GOT3 (cell line): ENCODE results near the gene MROH2A.
"Not testable (repeated sequence)": the region's sequence is repeated elsewhere in the genome, so short reads cannot be mapped to it uniquely, and the experiment has no call there.

Source experiments
- DNase-seq: peaks from one replicate; lab custom pipeline; 2025; ENCODE audit warnings: mixed read lengths; lab: John Stamatoyannopoulos, UW

MROH2A gene, protein sequence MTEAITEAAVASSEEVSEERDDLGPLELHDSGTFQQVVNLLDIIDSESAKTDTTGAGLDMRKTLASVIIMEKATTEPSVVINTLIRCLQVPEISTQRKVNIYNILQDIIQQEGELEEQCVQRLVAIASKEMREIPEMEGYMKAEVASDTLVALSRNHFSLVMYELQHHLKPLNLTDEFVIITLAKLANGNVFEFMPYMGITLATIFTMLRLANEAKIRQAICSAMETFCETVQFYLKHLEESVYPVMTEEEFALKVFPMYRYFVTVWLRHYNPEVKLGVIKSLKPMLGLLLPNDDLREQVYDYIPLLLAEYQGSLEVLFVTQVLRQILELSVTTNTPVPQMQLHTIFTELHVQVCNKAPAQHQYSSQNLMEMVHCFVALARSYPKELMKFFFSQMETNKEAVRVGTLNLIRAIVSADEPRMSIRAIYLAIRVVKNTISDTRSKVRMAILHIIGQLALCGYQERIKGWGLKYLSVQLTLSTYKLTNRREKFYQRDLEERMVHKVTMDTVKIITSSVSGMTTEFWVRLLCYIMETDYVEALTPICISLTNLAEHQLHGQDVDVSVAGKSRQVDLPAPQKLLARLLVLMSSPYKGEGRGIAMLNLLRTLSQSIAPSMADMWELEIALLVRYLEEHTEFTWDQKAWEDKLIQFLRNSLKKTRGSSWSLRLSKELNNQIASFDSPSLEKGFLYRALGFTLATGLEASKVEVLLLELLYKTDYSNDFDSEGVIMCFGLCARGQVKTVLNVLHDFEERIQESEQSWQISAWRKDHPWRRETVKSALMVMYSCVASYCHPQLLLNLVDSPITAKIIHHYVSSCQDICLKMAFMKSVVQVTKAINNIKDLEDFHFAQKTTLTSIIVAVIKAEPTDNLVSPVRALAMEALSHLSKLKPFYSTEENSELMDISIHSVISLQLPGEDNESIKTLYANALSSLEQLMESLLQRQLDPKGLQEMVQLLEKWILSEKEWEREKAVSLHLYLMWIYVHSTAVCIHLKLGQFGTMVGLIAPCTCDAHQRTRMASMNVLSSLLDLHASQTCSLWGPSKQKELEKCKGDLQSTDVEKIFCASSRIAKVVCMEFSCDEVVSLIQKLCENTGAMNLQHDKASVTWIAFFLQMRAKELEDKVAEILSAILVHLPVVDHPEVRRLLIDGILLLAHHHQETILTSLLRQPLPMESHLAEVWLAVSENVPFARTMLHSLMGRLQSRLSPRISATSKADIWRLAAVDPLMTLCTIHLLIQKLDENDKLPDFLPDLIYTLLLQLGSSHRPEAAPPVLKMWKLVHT (N-terminal part only)

DNA sequence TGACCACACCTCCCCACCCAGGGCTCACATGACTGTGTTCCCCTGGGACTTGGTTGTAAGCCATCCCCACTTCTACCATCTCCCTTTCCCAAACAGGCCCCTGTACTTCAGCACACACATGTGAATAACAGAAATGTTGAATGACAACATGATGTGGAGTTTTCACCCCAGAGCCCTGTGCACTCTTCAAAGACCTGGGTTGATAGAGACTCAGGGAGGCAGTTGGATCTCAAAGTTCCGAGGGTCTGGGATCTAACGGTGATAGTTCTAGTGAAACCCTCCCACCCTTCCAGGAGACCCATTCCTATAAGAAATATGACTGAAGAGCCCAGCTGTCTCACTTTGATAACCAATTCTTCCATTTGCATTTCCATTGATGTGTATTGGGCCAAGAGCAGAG is at the start of gene MROH2A:
Gene MROH2A, plus strand, starts transcription at position 301 of the 400 bp plus-strand sequence. CDS start 1,029 bp downstream, outside the sequence.
- DNase-seq: no peak

DNA sequence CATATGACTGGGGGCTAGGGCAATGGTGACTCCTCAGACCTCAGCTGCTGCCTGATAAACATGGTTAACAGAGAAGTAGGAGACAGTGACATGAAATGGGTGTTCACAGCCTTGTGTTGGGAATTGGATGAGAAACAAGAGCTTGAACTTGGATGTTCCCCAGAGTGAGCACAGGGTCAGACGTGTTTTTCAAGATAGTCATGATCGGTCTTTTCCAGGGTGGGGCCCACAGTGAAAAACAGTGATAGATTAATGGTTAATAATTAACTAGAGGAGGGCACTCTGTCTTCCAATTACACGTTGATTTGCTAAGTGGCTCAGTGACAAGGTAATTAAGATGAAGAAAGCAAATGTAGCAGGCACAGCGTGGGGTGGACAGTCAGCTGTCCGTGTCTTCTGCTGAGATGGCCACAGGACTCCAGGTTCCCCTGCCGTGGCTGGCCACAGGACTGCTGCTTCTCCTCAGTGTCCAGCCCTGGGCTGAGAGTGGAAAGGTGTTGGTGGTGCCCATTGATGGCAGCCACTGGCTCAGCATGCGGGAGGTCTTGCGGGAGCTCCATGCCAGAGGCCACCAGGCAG is 49.3 kb upstream of the MROH2A start, which contains the start of gene UGT1A3:
Gene UGT1A3, plus strand, starts transcription at position 320 of the 579 bp plus-strand sequence. Its CDS starts 85 bp downstream, at position 405.
- DNase-seq: no peak

DNA sequence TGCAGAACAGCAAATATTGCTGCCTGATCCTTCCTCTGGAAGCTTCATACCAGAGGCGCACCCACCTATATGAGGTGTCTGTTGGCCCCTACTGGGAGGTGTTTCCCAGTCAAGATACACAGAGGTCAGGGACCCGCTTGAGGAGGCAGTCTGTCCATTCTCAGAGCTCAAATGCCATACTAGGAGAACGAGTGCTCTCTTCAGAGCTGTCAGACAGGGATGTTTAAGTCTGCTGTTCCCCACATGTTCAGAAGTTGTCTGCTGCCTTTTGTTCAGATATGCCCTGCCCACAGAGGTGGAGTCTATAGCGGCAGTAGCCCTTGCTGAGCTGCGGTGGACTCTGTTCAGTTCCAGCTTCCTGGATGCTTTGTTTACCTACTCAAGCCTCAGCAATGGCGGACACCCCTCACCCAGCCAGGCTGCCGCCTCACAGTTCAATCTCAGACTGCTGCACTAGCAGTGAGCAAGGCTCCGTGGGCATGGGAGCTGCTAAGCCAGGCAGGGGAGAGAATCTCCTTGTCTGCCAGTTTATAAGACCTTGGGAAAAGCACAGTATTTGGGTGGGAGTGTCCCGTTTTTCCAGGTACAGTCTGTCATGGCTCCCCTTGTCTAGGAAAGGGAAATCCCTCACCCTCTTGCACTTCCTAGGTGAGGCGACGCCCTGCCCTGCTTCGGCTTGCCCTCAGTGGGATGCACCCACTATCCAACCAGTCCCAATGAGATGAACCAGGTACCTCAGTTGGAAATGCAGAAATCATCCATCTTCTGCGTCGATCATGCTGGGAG is 41.1 kb upstream of the MROH2A start:
- DNase-seq: not testable (repeated sequence)

DNA sequence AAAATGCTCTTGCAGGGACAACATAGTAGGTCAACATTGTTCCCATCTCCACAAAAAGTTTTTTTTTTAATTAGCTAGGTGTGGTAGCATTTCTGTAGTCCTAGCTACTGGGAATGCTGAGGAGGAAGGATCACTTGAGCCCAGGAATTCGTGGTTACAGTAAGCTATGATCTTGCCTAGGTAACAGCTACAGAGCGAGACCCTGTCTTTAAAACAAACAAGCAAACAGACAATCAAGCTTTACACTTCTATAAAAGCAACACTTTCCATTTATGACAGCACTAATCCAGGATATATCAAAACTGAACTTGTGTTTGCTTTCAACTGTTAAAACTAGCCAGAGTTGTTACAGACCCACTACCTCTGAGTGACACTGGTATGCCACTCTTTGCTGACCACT is 37.3 kb upstream of the MROH2A start:
- no peak for DNase-seq

DNA sequence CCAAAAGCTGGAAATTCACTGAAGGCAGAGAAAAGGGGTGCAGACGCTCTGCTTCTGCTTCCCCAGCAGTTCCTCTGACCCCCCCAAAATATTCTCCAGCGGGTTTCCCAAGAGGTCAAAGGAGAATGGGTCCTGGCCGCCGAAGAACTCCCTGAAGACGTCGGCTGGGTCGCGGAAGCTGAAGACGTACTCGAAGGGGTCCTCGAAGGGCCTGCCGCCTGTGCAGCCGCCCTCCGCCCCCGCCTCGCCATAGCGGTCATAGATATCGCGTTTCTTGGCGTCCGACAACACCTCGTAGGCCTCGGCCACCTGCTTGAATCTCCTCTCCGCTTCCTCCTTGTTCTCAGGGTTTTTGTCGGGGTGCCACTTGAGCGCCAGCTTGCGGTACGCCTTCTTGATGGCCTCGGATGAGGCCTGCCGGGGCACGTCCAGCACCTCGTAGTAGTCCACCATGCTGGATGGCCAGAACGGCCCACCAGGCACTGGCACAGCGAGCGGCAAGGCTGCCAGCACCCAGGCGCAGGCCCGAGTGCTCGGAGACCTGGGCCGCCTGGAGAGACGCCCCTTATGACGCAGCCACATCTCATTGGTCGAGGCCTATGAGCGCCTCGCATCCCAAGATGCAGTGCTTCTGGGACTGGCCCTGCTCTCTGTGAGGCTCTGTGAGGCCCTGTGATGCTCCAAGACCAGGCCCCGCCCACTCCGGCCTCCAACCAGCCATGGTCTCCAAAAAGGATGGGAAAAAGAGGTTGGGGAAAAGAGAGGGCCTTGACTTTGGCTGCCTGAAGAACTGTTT is 34.5 kb upstream of the MROH2A start:
- no peak for DNase-seq

DNA sequence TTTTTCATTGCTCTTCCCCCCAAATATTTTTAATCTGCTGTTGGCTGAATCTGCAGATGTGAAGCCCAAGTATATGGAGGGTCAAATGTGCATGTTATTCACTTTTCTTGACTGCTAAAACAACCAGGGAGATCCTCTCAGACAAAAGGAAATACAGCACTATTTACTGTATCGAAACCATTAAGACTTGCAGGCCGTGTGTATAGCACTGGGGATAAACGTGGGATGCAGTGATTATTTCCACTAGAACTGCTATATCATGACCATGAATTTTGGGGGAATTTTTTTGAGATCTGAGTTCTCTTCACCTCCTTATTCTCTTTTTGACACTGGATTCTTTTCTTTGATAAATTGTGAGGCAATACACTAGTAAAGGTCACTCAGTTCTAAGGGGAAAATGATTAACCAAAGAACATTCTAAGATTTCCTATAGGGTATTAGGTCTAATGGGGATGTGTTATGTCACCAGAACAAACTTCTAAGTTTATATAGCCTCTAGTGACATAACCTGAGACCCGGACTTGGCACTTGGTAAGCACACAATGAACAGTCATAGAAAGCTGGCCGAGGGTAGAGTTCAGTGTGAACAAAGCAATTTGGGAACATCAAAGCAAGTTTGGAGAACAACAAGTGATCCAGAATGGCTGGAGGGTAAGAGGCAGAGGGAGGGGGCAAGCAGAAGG is 32.9 kb upstream of the MROH2A start:
- no peak for DNase-seq

DNA sequence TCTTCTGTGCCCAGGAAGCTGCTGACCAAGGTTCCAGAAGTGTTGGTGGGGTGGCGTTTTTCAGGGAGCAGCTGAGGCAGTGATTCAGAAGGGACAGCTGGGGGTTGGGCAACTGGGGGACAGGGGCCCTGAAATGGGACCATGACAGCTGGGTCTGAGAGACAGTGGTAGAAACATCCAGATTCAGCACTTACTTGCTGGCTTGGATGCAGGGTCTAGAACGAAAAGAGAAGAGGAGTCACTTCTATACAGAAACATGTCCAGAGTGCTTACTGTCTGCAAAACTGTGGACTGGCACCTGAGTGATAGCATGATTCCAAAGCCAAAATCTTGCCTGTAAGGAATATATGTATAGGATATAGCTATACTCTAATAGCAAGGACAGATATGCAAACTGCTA is 32.3 kb upstream of the MROH2A start:
- DNase-seq: not testable (repeated sequence)

DNA sequence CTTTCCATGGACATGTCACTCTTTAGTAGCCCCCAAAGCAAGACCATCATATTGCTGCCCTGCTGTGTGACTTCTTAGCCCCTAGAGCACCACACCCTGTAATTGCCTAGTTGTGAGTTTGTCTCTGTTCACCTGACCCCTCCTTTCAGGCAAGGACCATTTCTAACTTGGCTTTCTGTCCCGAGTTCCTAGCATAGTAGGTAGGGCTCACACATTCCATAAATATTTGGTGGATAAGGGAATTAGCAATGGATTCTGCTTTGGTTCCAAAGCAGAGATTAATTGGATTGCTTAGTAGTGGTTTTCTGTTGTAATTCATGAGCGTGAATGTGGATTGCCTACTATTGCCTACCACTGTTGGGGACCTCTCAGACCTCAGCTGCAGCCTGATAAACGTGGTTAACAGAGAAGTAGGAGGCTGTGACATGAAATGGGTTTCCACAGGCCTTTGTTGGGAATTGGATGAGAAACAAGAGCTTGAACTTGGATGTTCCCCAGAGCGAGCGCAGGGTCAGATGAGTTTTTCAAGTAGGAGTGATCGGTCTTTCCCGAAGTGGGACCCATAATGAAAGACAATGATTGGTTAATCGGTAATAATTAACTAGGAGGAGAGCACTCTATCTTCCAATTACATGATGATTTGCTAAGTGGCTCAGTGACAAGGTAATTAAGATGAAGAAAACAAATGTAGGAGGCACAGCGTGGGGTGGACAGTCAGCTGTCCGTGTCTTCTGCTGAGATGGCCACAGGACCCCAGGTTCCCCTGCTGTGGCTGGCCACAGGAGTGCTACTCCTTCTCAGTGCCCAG is 31.5 kb upstream of the MROH2A start:
- DNase-seq: no peak

DNA sequence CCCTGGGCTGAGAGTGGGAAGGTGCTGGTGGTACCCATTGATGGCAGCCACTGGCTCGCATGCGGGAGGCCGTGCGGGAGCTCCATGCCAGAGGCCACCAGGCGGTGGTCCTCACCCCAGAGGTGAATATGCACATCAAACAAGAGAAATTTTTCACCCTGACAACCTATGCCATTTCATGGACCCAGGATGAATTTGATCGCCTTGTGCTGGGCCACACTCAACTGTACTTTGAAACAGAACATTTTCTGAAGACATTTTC is 30.9 kb upstream of the MROH2A start:
- DNase-seq: no peak

DNA sequence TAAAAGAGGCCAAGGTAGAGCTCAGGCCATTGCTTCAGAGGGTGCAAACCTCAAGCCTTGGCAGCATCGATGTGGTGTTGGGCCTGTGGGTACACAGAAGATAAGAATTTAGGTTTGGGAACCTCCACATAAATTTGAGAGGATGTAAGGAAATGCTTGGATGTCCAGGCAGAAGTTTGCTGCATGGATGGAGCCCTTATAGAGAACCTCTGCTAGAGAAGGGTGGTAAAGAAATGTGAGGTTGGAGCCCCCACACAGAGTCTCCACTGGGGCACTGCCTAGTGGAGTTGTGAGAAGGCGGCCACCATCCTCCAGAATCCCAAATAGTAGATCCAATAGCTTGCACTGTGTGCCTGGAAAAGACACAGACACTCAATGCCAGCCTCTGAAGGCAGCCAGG is 27.4 kb upstream of the MROH2A start:
- DNase-seq: not testable (repeated sequence)

DNA sequence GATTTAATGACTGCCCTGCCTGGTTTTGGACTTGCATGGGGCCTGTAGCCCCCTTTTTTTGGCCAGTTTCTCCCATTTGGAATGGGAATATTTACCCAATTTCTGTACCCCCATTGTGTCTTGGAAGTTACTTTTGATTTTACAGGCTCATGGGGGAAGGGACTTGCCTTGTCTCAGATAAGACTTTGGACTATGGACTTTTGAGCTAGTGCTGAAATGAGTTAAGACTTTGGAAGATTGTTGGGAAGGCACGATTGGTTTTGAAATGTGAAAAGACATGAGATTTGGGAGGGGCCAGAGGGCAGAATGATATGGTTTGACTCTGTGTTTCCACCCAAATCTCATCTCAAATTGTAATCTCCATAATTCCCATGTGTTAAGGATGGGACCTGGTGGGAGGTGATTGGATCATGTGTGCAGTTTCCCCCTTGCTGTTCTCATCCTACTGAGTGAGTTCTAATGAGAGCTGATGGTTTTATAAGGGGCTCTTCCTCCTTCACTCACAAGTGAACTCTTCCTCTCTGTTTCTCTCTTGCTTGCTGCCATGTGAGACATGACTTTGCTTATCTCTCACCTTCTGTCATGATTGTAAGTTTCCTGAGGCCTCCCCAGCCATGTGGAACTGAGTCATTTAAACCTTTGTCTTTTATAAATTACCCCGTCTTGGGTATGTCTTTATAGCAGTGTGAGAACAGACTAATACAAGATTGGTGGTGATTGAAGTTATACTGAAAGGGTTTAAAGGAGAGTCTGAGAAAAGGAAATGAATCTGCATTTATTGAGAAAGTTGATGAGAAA is 26.7 kb upstream of the MROH2A start:
- not testable (repeated sequence) for DNase-seq

DNA sequence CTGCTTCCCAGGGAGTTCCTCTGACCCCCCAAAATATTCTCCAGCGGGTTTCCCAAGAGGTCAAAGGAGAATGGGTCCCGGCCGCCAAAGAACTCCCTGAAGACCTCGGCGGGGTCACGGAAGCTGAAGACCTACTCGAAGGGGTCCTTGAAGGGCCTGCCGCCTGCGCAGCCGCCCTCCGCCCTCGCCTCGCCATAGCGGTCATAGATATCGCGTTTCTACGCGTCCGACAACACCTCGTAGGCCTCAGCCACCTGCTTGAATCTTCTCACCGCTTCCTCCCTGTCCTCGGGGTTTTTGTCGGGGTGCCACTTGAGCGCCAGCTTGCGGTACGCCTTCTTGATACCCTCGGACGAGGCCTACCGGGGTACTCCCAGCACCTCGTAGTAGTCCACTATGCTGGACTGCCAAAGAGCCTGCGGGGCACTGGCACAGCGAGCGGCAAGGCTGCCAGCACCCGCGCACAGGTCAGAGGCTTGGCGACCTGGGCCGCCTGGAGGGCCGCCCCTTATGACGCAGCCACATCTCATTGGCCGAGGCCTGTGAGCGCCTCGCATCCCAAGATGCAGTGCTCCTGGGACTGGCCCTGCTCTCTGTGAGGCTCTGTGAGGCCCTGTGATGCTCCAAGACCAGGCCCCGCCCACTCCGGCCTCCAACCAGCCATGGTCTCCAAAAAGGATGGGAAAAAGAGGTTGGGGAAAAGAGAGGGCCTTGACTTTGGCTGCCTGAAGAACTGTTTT is 23.1 kb upstream of the MROH2A start:
- DNase-seq: no peak

DNA sequence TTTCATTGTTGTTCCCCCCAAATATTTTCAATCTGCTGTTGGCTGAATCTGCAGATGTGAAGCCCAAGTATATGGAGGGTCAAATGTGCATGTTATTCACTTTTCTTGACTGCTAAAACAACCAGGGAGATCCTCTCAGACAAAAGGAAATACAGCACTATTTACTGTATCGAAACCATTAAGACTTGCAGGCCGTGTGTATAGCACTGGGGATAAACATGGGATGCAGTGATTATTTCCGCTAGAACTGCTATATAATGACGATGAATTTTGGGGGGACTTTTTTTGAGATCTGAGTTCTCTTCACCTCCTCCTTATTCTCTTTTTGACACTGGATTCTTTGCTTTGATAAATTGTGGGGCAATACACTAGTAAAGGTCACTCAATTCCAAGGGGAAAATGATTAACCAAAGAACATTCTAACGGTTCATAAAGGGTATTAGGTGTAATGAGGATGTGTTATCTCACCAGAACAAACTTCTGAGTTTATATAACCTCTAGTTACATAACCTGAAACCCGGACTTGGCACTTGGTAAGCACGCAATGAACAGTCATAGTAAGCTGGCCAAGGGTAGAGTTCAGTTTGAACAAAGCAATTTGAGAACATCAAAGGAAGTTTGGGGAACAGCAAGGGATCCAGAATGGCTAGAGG is 21.6 kb upstream of the MROH2A start:
- no peak for DNase-seq

DNA sequence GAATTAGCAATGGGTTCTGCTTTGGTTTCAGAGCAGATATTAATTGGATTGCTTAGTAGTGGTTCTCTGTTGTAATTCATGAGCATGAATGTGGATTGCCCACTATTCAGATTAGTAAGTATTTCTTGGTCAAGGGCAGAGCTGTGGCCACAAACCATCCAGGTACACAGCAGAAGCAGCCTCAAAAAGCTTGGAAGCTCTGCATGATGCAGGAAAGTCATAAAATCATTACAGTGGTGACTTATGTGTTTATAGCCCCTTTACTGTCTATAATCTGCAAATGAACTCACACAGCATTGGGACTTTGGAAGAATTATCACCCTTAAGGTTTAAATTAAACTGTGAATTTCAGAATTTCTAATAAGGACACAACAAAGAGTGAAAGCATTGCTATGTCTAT is 20.0 kb upstream of the MROH2A start:
- DNase-seq: no peak

DNA sequence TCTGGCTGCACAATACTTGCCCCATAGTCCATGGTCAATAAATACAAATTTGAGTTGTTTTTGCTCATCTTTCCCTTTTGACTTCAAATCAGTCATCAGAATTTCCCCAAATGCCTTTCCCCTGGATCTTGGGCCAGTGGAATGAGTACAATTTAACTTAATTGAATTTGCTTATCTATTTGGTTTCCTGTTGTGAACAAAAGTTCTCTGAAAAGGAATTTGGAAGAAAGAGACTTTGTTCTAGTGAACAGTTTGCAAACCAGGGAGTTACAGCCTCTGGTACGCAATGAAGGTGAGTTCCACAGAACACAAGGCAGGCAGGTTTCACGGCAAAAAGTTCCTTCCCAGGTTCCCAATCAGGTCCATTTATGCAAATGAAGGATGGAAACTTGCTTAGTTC is 19.3 kb upstream of the MROH2A start:
- DNase-seq: no peak

DNA sequence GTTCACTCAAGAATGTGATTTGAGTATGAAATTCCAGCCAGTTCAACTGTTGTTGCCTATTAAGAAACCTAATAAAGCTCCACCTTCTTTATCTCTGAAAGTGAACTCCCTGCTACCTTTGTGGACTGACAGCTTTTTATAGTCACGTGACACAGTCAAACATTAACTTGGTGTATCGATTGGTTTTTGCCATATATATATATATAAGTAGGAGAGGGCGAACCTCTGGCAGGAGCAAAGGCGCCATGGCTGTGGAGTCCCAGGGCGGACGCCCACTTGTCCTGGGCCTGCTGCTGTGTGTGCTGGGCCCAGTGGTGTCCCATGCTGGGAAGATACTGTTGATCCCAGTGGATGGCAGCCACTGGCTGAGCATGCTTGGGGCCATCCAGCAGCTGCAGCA is 18.1 kb upstream of the MROH2A start, which contains the start of gene UGT1A1:
Gene UGT1A1, plus strand, starts transcription at position 228 of the 400 bp plus-strand sequence. Its CDS starts 18 bp downstream, at position 246.
- DNase-seq: no peak
